Measurements from ENCODE around the gene ELMO1. TPM values are rescaled to one million over a fixed set of nuclear protein-coding genes. Genes with fewer than 3 reads are reported as not detected.
"Not testable (repeated sequence)": the region's sequence is repeated elsewhere in the genome, so short reads cannot be mapped to it uniquely, and the experiment has no call there.

ELMO1 gene
- total RNA-seq, 1 donor from 2014 or later: 139 TPM

DNA sequence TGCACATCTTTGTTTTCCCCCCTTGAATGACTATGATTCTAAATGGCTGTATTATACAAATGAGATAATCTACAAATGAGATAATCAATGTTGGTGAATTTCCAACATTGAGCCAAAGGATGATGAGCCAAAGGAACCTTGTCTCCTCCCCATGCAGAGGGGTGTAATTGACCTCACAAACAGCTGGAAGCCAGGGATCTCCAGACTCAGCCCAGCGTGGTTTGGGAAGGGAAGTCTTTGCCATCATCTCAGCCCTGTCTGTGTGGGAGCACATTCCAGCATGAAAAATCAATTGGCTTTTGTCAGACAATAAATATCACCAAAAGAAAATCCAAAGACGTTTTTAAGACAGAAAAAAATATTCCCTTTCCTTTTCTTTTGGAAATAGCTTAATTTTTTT lies 452.9 kb downstream of the ELMO1 start:
- intact Hi-C loops (cut with micrococcal nuclease): no loop called here

DNA sequence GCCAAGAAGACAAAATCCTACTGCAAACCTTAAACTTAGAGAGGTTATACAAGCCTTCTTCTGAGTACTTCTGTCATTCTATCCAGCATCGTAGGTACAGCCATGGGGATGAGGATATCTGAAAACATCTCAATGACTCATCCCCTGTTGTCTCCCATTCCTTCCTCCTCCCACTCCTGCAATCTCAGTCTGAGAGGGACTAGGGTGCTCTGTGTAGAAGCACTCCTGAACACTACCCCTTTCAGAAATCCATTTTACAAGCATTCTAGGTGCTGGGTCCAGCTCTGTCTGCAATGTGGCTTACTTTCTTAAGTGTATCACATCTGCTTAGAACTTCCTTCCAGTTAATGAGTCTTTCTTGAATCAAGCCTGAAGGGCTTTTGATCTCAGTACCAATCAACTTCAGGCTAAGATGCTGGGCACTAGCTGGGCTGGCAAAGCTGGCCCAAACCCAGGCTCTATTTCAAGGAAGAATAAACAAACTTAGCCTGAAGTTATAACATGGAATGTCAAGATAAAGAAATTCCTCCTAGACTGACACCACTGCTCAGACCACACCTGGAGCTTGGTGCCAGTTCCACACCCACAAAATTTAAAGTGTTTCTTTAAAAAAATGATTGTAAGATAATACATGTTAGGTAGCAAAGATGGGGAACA lies 454.1 kb downstream of the ELMO1 start:
- intact Hi-C loops (cut with micrococcal nuclease): no loop called here

DNA sequence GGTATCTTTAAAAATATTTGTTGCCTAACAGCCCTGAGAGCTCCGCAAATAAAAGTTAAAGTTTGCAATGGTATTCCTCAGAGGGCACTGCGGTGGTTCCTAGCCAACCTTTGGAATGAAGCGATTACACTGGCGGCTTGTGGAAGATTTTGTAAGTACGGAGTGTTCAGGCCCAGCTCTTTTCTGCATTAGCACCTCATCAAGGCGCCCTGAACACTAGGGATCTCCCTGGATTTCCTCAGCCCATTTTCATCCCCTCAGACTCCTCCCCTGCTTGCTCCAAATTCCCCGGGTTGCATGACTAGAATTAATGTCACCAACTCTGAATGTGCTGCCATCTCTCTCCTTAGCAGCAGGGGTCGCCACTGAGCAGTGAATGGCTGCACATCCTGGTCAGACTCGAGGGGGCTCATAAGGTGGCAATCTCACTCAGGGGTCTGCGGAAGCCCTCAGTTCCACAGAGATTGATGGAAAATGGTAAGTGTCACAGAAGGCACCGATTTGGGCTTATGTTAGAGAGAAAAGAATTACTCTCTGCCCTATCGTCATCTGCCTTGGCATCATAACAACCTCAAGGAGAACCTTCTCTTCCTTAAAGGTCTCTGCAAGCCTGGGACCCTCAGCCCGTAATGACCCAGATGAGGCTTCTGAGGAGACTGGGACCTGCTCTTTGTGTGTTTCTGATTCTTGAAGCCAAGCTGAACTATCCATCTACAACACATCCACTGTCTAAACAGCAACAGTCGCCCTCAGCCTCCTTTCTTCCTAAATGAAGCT lies 461.5 kb downstream of the ELMO1 start:
- intact Hi-C loops (cut with micrococcal nuclease): loop anchor here (2.0 kb wide), 1 partner anchor 212 kb away; no protein-coding TSS in a partner anchor

DNA sequence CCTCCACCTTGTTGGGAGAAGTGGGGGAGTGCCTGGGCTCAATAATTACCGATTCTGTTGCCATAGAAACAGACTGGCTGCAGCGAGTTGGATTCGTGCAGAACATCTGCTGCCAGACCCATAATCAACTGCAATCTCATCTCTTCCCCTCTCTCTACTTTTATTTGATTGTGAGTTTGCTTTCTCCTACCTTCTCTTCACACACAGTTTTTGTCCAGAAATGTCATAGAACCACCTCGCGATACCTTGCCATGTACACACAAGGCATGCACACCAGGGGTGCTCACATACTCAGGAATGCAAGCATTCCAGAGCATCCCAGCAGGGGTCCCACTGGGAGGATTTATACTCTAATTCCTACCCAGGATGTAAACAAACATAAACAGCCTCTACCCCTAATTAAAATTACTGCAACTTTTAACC lies 462.1 kb downstream of the ELMO1 start:
- intact Hi-C loops (cut with micrococcal nuclease): loop anchor here (2.0 kb wide), 1 partner anchor 212 kb away; no protein-coding TSS in a partner anchor

DNA sequence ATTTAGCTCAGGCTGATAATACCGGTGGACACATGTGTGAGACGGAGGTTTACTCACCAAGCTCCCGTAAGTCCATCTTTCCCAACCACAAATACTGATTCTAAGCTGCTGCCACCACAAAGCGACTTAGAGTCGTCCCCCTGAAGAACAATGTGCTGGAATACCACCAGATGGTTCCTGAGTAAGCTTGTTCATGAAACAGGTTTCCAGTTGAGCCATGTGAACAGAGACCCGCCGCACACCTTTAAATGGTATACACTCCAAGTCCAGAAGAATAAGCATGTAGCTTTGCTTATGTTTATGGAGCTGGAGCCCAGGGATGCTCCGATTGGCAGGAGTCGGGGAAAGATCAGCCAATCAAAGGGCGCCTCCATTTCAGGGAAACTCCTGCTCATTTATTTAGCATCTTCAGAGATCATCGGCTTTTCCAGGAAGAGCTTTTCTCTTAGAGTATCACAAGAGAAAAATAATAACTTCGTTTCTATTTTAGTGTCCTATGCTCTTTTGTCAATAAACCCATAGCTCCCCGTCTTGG lies 462.7 kb downstream of the ELMO1 start:
- intact Hi-C loops (cut with micrococcal nuclease): loop anchor here (2.0 kb wide), 1 partner anchor 213 kb away; no protein-coding TSS in a partner anchor

DNA sequence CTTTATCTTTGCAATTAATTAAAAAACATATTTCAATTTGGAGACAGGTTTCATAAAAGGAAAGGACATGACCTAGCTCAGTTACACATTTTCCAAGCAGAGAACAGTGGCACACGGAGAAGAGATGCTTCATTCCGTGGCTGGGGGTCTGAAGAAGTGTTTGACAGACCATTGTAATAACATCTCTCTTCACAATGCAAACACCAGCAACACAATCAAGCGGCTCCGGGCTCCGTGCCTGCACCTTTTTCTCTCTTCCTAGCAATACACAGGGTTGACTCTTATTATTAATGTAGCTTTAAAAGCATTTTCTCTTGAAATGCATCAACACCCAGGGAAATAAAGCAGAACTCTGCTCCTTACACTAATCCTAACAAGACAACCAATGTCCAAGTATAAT lies 463.3 kb downstream of the ELMO1 start:
- intact Hi-C loops (cut with micrococcal nuclease): no loop called here

DNA sequence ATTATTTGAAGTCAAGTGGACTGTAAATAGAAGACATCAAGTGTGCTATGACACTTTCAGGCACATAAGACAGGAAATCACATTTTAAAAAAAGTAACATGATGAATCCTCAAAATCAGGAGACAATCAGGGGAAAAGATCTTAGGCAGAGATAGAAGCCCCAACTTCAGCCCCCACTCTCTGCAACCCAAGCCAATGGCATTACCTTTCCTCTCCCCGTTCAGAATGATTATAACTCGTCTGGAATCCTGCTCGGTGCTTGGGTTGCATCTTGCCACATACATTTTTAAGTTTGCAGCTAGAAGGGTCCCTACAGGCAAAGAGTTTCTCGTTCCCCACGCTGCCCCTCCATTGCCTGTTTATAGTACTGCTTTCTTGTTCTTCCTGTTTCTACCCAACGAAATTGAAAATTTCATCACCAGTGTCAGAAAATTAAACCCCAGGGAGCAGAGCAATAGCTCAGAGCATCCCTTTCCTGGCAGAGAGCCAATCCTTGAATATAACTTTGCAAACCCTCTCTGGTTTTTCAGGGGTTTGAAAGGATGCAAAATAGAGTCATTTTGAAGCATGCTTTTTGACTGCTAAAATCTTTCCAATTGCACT lies 463.9 kb downstream of the ELMO1 start:
- intact Hi-C loops (cut with micrococcal nuclease): no loop called here

DNA sequence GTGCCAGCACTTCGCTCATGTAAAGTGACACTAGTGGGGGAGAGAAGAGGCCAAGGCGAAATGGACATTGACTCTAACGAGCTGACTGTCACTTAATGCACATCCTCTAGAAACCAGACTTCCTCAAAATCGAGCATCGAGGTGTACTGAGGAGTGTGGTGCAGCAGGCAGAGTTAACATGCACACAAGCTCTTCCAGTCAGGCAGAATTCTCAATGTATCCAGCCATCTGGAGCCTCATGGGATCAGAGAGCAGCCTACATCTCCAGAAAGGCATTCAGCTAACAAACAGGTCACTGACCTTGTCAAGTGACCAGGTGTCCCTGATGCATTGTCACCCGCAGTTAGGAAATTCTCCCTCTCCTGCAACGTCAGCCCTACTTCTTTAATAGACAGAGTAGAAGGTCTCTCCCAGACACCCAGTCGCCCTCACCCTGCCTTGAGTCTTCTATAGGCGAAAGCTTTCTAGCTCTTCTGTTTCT lies 464.6 kb downstream of the ELMO1 start:
- intact Hi-C loops (cut with micrococcal nuclease): no loop called here

DNA sequence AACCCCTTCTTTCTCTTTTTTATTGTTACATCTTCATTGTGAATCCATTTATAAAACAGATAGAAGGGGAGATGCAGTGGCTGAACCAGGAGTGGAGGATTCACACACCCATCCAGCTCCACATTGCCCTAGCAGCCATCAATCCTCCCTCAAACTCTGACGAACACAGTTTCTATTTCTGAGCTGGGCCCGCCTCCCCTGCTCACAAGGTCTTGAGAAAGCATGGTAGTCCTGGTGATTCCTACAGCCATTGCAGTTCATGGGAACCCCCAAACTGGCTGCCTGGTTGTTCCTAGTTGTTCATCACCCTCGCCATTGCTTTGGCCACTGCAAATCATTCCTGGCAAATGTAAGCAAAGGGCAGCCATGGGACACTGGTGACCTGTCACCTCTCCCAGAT lies 465.9 kb downstream of the ELMO1 start:
- intact Hi-C loops (cut with micrococcal nuclease): no loop called here

DNA sequence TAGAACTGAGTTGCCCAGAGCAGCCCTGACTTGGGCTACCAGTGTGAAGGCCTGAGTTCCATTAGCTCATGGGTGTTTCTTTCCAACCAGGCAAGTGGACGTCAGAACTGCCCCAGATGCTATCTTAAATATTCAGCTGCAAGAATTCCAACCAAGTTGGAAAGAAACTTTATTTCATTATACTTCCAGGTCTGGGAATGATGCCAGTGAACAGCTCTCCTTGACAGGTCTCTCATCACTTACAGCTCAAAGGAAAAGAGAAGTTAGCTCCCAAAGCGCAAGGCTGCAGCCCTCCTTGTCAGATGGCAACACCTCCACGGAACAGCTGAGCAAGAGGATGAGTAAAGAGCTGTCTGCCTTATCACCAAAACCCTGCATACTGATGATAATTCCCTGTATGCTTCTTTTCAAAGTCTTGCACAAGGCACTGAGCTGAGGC lies 468.8 kb downstream of the ELMO1 start:
- intact Hi-C loops (cut with micrococcal nuclease): no loop called here

DNA sequence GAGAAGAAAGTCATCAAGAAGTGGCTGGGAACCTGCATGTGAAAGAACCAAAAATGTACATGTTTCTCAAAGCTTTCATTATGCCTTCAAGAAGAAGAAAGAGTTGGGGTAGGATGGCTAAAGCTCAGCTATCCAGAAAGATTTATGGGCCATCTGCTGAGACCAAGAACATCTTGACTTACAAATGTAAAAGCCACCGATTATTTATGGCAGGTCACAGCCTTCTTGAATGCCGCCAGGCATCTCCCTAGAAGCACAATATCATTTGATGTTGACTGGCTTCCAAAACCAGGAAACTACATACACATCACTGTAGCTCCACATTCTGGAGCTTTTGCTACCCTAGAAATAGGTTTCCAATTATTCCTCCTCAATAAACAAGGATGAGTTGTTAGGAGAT lies 470.2 kb downstream of the ELMO1 start:
- intact Hi-C loops (cut with micrococcal nuclease): no loop called here

DNA sequence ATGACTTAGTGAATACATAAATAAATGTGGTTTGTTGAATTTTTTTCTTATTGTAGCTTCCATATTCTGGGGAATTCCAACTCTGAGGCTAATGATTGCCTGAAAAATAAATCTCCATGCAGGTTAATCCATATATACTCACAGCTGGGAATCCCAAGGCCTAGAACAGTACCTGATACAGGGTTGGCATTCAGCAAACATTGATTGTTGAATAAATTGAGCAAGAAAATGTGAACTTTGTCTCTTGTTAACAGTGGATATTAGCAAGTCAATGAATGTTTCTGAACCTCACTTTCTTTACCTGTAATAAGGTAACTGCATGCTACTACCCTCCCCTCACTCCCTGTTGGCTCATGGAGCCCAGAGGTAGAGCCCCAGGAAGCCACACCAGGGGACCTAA lies 470.8 kb downstream of the ELMO1 start:
- intact Hi-C loops (cut with micrococcal nuclease): no loop called here

DNA sequence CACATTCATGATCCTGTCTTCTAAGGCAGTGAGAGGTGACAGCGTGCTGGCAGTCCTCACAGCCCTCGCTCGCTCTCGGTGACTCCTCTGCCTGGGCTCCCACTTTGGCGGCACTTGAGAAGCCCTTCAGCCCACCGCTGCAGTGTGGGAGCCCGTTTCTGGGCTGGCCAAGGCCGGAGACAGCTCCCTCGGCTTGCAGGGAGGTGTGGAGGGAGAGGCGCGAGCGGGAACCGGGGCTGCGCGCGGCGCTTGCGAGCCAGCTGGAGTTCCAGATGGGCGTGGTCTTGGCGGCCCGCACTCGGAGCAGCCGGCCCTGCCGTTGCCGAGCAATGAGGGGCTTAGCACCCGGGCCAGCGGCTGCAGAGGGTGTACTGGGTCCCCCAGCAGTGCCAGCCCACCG lies 475.1 kb downstream of the ELMO1 start:
- intact Hi-C loops (cut with micrococcal nuclease): not testable (repeated sequence)

DNA sequence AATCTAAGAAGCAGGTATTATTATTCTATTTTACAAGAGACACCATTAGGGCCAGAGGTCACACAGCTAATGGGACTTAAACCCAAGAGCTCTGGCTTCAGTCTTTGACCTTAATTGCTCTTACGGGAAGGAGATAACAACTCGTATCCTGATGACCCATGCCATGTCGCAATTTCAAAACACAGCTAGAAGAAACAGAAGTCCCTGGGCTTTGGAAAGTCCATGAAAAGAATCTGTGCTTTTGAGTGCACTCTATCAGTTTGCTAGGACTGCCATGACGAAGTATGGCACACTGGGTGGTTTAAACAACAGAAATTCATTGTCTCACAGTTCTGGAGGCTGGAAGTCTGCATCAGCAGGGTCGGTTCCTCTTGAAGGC lies 476.5 kb downstream of the ELMO1 start:
- intact Hi-C loops (cut with micrococcal nuclease): no loop called here

DNA sequence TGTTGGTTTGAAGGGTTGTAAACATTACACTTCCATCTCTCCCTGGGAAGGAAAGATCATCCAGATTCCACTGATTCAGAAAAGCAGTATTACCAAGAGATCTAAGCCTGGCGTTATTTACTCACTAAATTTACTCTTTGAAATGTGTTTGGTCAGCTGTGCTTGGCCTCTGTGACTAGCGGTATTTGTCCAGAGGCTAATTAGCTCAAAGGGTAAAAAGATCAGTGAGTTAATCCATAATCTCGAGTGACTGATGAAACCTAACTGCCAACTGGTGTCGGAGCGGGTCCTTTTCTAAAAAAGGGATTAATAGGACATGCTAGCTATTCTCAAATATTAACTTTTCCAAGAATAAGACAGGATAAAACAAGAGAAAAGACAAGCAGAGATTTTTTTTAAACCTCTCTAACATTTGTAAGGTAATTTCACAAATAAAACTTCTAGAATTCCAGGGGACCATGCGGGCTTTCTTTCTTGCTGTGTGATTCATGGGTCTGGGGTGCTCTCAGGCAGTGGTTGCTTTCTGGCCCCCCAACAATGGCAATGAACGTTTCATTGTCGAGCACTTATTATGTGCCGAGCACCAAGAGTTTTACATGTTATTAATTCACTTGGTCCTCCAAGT lies 477.0 kb downstream of the ELMO1 start:
- intact Hi-C loops (cut with micrococcal nuclease): no loop called here

DNA sequence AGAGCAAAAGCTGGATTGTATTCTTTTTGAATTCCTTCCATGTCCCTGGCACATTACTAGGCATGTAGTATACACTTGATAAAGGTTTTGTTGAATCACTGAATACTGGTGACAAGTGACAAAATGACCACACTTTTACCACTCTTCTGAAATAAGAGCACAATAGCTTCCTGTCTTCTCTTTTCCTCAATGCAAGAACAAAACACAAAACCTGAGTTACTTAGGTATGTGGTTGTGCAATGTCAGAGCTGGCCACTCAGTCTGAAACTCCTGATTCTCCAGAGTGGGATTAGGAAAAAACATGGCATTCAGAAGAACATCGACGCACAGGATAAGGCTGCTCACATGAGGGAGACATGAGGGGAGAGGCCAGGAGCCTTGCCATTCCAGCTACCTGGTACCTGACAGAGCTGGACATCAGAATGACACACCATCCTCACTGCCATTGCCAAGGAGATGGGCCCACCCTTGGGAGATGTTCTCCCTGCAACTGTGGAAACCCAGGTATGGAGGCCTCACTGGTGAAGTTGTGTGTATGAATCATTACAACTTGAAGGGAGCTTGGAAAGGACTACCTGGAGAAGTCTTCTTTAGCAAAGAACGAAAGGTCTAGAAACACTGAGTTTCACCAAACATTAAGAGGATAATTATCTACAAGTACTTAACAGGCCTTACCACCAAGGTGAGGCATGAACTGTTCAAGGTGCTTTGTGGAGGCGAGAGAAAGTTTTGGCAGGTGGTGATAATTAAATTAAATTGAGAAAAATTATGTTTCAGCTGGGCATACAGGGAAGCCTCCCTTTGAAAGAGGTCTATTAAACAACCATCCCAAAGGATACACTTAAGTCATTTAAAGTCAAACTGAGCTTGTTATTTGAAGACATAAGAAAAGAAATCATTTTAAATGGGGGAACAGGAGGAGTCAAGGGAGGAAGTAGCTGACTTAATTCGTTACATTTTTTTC lies 477.8 kb downstream of the ELMO1 start:
- intact Hi-C loops (cut with micrococcal nuclease): no loop called here

DNA sequence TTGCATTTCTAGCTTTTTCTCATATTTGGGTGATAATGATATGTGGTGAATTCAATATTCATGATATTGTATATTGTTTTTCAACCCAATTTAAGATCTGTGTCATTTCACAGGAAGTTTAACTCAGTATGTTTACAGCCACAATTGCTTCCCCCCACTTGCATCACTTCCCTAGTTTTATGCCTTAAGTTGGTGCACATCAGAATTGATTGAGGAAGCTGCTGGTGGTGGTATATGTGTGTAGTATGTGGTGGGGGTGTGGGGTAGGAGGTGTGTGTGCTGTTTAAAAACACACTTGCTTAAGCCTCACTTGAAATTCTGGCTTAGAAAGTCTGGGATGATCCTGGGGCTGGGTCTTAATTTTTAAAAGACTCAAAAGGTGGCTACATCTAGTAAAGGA lies 479.3 kb downstream of the ELMO1 start:
- intact Hi-C loops (cut with micrococcal nuclease): no loop called here

DNA sequence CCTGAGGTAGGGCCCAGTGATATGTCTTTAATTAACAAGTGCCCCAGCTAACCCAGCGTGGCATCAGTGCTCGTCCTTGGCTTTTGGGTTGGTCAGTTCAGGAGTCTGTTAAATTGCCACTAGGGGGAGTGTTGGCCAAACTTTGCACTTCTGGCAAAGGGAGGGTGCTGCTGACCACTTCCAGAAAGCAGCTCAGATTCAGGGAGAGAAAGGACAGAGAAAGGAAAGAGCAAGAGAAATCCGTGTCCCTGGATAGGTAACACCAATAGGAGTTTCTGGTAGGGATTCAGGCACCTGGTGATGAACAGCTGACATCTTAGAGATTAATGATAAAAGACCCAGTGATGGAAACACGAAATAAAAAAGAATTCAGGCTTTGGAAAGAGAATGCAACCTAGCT lies 481.3 kb downstream of the ELMO1 start:
- intact Hi-C loops (cut with micrococcal nuclease): no loop called here

DNA sequence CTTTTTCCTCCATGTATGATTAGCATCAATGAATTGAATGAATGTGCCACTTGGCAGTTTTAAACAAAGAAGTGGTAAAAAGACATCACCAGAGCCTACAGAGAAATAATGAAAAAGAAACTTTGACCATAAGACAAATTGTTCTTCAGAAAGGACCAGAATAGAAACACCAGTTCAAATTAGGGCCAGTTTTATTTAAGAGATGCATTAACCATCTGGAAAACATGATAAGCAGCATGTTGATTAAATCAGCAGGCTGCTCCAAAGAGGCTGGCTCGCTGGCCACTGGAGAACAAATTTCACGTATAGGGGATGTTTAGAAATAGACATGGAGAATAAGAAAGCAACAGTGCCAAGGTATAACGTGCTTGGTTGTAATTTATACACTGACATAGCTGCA lies 482.0 kb downstream of the ELMO1 start:
- intact Hi-C loops (cut with micrococcal nuclease): no loop called here

DNA sequence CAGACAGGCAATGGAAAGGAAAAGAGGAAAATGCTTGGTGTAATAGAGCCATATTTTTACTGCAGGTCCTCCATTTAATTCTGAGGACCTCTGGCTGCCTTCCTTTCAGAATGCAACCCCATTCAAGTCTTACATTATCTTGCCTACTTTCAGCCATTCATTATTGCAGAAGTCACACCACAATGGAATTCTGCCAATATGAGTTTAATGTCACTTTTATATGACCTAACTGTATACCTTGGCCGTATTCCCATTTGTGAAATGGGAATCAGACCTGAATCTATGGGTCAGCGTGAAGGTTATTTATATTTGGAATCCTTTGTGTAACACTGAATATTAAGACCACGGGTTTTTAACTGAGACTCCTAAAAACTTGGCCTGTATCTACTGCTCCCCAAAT lies 482.6 kb downstream of the ELMO1 start:
- intact Hi-C loops (cut with micrococcal nuclease): no loop called here
